Activated naive CD4-positive, alpha-beta T cell treated with anti-CD3 and anti-CD28 coated beads, Interleukin-2, amount 50 U/mL, for 72 hours (primary cell): ENCODE data around the gene CNTNAP2. TPM values are rescaled to one million over a fixed set of nuclear protein-coding genes. Genes with fewer than 3 reads are reported as not detected.
"Not testable (repeated sequence)": the region's sequence is repeated elsewhere in the genome, so short reads cannot be mapped to it uniquely, and the experiment has no call there.

Experiments used
- ATAC-seq, 2 donors: fragments of 150-1000 bp; cut with Tn5 transposase; 2 replicates each; pipeline ENCODE4 v1.10.0; 2021; ENCODE audit warnings: mild to moderate bottlenecking in 2 of 2, moderate library complexity in 2 of 2
- DNase-seq, 2 donors: peaks; one replicate each; pipeline ENCODE4 v3.0.0; 2021 to 2022; ENCODE audit warnings: low spot score in 2 of 2
- H3K27ac Mint-ChIP-seq, 2 donors: one replicate each; pipeline ENCODE4 v1.8.0; 2022; ENCODE audit warnings: mild to moderate bottlenecking in 2 of 2, mixed read lengths in 2 of 2
- H3K36me3 Mint-ChIP-seq, 2 donors: one replicate each; pipeline ENCODE4 v1.8.0; 2022; ENCODE audit warnings: mixed read lengths in 2 of 2
- H3K9me3 Mint-ChIP-seq, 2 donors: one replicate each; pipeline ENCODE4 v1.8.0; 2022; ENCODE audit warnings: mixed read lengths in 2 of 2
- total RNA-seq, 2 donors: library from RNA; stranded (reverse); gene quantifications; one replicate each; pipeline ENCODE4 v1.2.3, GENCODE V29; 2022

CNTNAP2 gene
- total RNA-seq, 2 donors from 2014 or later, result not detected

GRCh38 chr7:146216396-146217041 lies 99.9 kb downstream of the CNTNAP2 start:
- ATAC-seq, result no peak
- H3K36me3 Mint-ChIP-seq, result no peaks in the 10 kb centered on the region
- H3K27ac Mint-ChIP-seq, result no peak overlapping the region
- H3K9me3 Mint-ChIP-seq, result peaks cover 4 to 5% of the 10 kb centered on the region in 2 donors
- no peak for DNase-seq

- ATAC-seq (no peak), DNase-seq (no peak)
- H3K36me3 Mint-ChIP-seq, result no peaks in the 10 kb centered on the region
- H3K27ac Mint-ChIP-seq, result no peak overlapping the region
- peaks cover 5 to 9% of the 10 kb centered on the region in 2 donors for H3K9me3 Mint-ChIP-seq
Observed at GRCh38 chr7:146223851-146224250, 107.2 kb downstream of the CNTNAP2 start.

GRCh38 chr7:146232604-146233003 lies 116.0 kb downstream of the CNTNAP2 start:
- H3K36me3 Mint-ChIP-seq, result no peaks in the 10 kb centered on the region
- ATAC-seq (no peak), DNase-seq (no peak)
- peaks cover 3 to 11% of the 10 kb centered on the region in 2 donors for H3K9me3 Mint-ChIP-seq
- H3K27ac Mint-ChIP-seq, result no peak overlapping the region

GRCh38 chr7:146235195-146235594 lies 118.6 kb downstream of the CNTNAP2 start:
- DNase-seq (no peak), ATAC-seq (no peak)
- Mint-ChIP-seq H3K9me3 (peaks cover 7 to 14% of the 10 kb centered on the region in 2 donors), H3K27ac (no peak overlapping the region), H3K36me3 (no peaks in the 10 kb centered on the region)

GRCh38 chr7:146242661-146243060 lies 126.1 kb downstream of the CNTNAP2 start:
- ATAC-seq, result no peak

GRCh38 chr7:146247991-146248390 lies 131.4 kb downstream of the CNTNAP2 start:
- H3K36me3 Mint-ChIP-seq, ATAC-seq, H3K27ac Mint-ChIP-seq, DNase-seq: not testable (repeated sequence)
- H3K9me3 Mint-ChIP-seq, result peaks cover 5 to 13% of the 10 kb centered on the region in 2 donors

More at GRCh38 chr7:146242661-146243060, 126.1 kb downstream of the CNTNAP2 start:
- DNase-seq, result no peak
- Mint-ChIP-seq H3K9me3 (peaks cover 6 to 13% of the 10 kb centered on the region in 2 donors), H3K36me3 (peaks cover 0 to 6% of the 10 kb centered on the region in 2 donors), H3K27ac (no peak overlapping the region)

- ATAC-seq, DNase-seq, H3K27ac Mint-ChIP-seq, H3K36me3 Mint-ChIP-seq: not testable (repeated sequence)
- peaks cover 9 to 18% of the 10 kb centered on the region in 2 donors for H3K9me3 Mint-ChIP-seq
Observed at GRCh38 chr7:146248744-146249143, 132.1 kb downstream of the CNTNAP2 start.

- ATAC-seq (no peak), DNase-seq (no peak)
- H3K27ac Mint-ChIP-seq, result no peak overlapping the region
- peaks cover 0 to 6% of the 10 kb centered on the region in 2 donors for H3K36me3 Mint-ChIP-seq
- H3K9me3 Mint-ChIP-seq, result peaks cover 9 to 18% of the 10 kb centered on the region in 2 donors
Observed at GRCh38 chr7:146249272-146249671, 132.7 kb downstream of the CNTNAP2 start.

- DNase-seq (no peak), ATAC-seq (no peak)
- Mint-ChIP-seq H3K36me3 (no peaks in the 10 kb centered on the region), H3K9me3 (peaks cover 17 to 20% of the 10 kb centered on the region in 2 donors), H3K27ac (no peak overlapping the region)
Observed at GRCh38 chr7:146255609-146256008, 139.0 kb downstream of the CNTNAP2 start.

- DNase-seq (no peak), ATAC-seq (no peak)
- no peak overlapping the region for H3K27ac Mint-ChIP-seq
- H3K9me3 Mint-ChIP-seq, result peaks cover 15 to 19% of the 10 kb centered on the region in 2 donors
- H3K36me3 Mint-ChIP-seq, result no peaks in the 10 kb centered on the region
Observed at GRCh38 chr7:146262527-146262926, 145.9 kb downstream of the CNTNAP2 start.

- Mint-ChIP-seq H3K36me3 (no peaks in the 10 kb centered on the region), H3K27ac (no peak overlapping the region), H3K9me3 (peaks cover 10 to 12% of the 10 kb centered on the region in 2 donors)
- no peak for DNase-seq
- ATAC-seq, result no peak
Observed at GRCh38 chr7:146276888-146277287, 160.3 kb downstream of the CNTNAP2 start.

GRCh38 chr7:146285418-146285817 lies 168.8 kb downstream of the CNTNAP2 start:
- no peak for ATAC-seq
- H3K27ac Mint-ChIP-seq, result no peak overlapping the region
- H3K9me3 Mint-ChIP-seq, result peaks cover 9% of the 10 kb centered on the region in 2 donors
- peaks cover 4 to 7% of the 10 kb centered on the region in 2 donors for H3K36me3 Mint-ChIP-seq
- DNase-seq, result no peak

- DNase-seq (no peak), ATAC-seq (no peak)
- peaks cover 9% of the 10 kb centered on the region in 2 donors for H3K9me3 Mint-ChIP-seq
- H3K36me3 Mint-ChIP-seq, result peaks cover 4 to 7% of the 10 kb centered on the region in 2 donors
- no peak overlapping the region for H3K27ac Mint-ChIP-seq
Observed at GRCh38 chr7:146290746-146291145, 174.1 kb downstream of the CNTNAP2 start.

- Mint-ChIP-seq H3K36me3 (no peaks in the 10 kb centered on the region), H3K9me3 (no peaks in the 10 kb centered on the region), H3K27ac (no peak overlapping the region)
- no peak for DNase-seq
- ATAC-seq, result no peak
Observed at GRCh38 chr7:146291900-146292299, 175.3 kb downstream of the CNTNAP2 start.

GRCh38 chr7:146296028-146296427 lies 179.4 kb downstream of the CNTNAP2 start:
- no peak overlapping the region for H3K27ac Mint-ChIP-seq
- ATAC-seq (no peak), DNase-seq (no peak)
- H3K9me3 Mint-ChIP-seq, result peaks cover 0 to 7% of the 10 kb centered on the region in 2 donors
- H3K36me3 Mint-ChIP-seq, result no peaks in the 10 kb centered on the region

GRCh38 chr7:146314962-146315361 lies 198.4 kb downstream of the CNTNAP2 start:
- no peaks in the 10 kb centered on the region for H3K36me3 Mint-ChIP-seq
- no peak for DNase-seq
- peaks cover 9 to 11% of the 10 kb centered on the region in 2 donors for H3K9me3 Mint-ChIP-seq
- H3K27ac Mint-ChIP-seq, result no peak overlapping the region
- no peak for ATAC-seq

GRCh38 chr7:146319629-146320028 lies 203.0 kb downstream of the CNTNAP2 start:
- no peaks in the 10 kb centered on the region for H3K36me3 Mint-ChIP-seq
- no peak for ATAC-seq
- DNase-seq, result no peak
- peaks cover 0 to under 1% of the 10 kb centered on the region in 2 donors for H3K9me3 Mint-ChIP-seq
- no peak overlapping the region for H3K27ac Mint-ChIP-seq

GRCh38 chr7:146321301-146321700 lies 204.7 kb downstream of the CNTNAP2 start:
- no peaks in the 10 kb centered on the region for H3K9me3 Mint-ChIP-seq
- H3K36me3 Mint-ChIP-seq, result no peaks in the 10 kb centered on the region

More at GRCh38 chr7:146321301-146321700, 204.7 kb downstream of the CNTNAP2 start:
- no peak for DNase-seq
- ATAC-seq, result no peak
- H3K27ac Mint-ChIP-seq, result no peak overlapping the region
